GM21515 (cell line): ENCODE measurements around the gene C6orf89.

ENCODE experiments used
- ATAC-seq: cut with Tn5 transposase; IDR thresholded peaks from one replicate; pipeline ENCODE4 v1.9.1; 2021; ENCODE audit not compliant: unreplicated experiment

C6orf89 gene

GRCh38 chr6:36852481-36853147 lies 33.1 kb upstream of the C6orf89 start:
- ATAC-seq, result no peak

GRCh38 chr6:36853325-36853724 lies 32.4 kb upstream of the C6orf89 start:
- ATAC-seq, result no peak

GRCh38 chr6:36855750-36856149 lies 30.0 kb upstream of the C6orf89 start:
- no peak for ATAC-seq

GRCh38 chr6:36856277-36856676 lies 29.5 kb upstream of the C6orf89 start:
- no peak for ATAC-seq

- no peak for ATAC-seq
Observed at GRCh38 chr6:36857325-36857724, 28.4 kb upstream of the C6orf89 start.

- ATAC-seq, result no peak
Observed at GRCh38 chr6:36858407-36858981, 27.3 kb upstream of the C6orf89 start.

GRCh38 chr6:36860126-36860525 lies 25.6 kb upstream of the C6orf89 start:
- ATAC-seq, result no peak

GRCh38 chr6:36862164-36862847 lies 23.4 kb upstream of the C6orf89 start:
- no peak for ATAC-seq

- no peak for ATAC-seq
Observed at GRCh38 chr6:36862848-36863382, 22.8 kb upstream of the C6orf89 start.

GRCh38 chr6:36863670-36864540 lies 21.8 kb upstream of the C6orf89 start:
- ATAC-seq, result no peak

- ATAC-seq, result no peak
Observed at GRCh38 chr6:36865835-36866234, 19.9 kb upstream of the C6orf89 start.

GRCh38 chr6:36867471-36868224 lies 18.1 kb upstream of the C6orf89 start:
- no peak for ATAC-seq

GRCh38 chr6:36871686-36872085 lies 14.1 kb upstream of the C6orf89 start:
- ATAC-seq, result no peak

GRCh38 chr6:36873115-36873514 lies 12.6 kb upstream of the C6orf89 start:
- ATAC-seq, result no peak

GRCh38 chr6:36873612-36874442 lies 11.9 kb upstream of the C6orf89 start:
- ATAC-seq, result no peak

- peak; percentile 79 for ATAC-seq
Observed at GRCh38 chr6:36874443-36875249, 11.1 kb upstream of the C6orf89 start, which contains the start of gene PPIL1. TSS of gene PPIL1 (minus strand) at chr6:36874803. CDS start at chr6:36874772, 31 bp downstream.

GRCh38 chr6:36875250-36875633 lies 10.5 kb upstream of the C6orf89 start:
- ATAC-seq, result no peak

- no peak for ATAC-seq
Observed at GRCh38 chr6:36884610-36885009, 1.1 kb upstream of the C6orf89 start.
